HG02588 (cell line): ENCODE data around the gene DBN1.

Experiments used
- ATAC-seq: cut with Tn5 transposase; IDR thresholded peaks from one replicate; pipeline ENCODE4 v1.9.1; 2021; ENCODE audit warnings: mild to moderate bottlenecking, moderate library complexity; ENCODE audit not compliant: unreplicated experiment

DBN1 gene

GRCh38 chr5:177473443-177474001, at the start of gene DBN1:
TSS of gene DBN1 (minus strand) at chr5:177473634. CDS start at chr5:177473521, 113 bp downstream.
- ATAC-seq = no peak

GRCh38 chr5:177520916-177521513, 47.6 kb upstream of the DBN1 start:
- ATAC-seq = no peak

- no peak for ATAC-seq
Measured at GRCh38 chr5:177520271-177520670, 46.8 kb upstream of the DBN1 start.

- ATAC-seq = no peak
Measured at GRCh38 chr5:177519463-177520235, 46.2 kb upstream of the DBN1 start.

- ATAC-seq = peak; percentile 74
Measured at GRCh38 chr5:177516601-177517568, 43.5 kb upstream of the DBN1 start, which contains the start of gene DDX41. TSS of gene DDX41 (minus strand) at chr5:177516961. CDS start at chr5:177516945, 16 bp downstream.

GRCh38 chr5:177515580-177515979, 42.1 kb upstream of the DBN1 start:
- ATAC-seq = no peak

GRCh38 chr5:177514541-177514940, 41.1 kb upstream of the DBN1 start:
- no peak for ATAC-seq

GRCh38 chr5:177513500-177513899, 40.1 kb upstream of the DBN1 start:
- ATAC-seq = no peak

GRCh38 chr5:177512736-177513380, 39.4 kb upstream of the DBN1 start:
- ATAC-seq = no peak

- no peak for ATAC-seq
Measured at GRCh38 chr5:177511796-177512675, 38.6 kb upstream of the DBN1 start.

- no peak for ATAC-seq
Measured at GRCh38 chr5:177511181-177511580, 37.7 kb upstream of the DBN1 start.

- ATAC-seq = peak; percentile 26
Measured at GRCh38 chr5:177510567-177511053, 37.2 kb upstream of the DBN1 start.

GRCh38 chr5:177509991-177510566, 36.6 kb upstream of the DBN1 start:
- ATAC-seq = peak; percentile 38

- ATAC-seq = peak; percentile 28
Measured at GRCh38 chr5:177509381-177509951, 36.0 kb upstream of the DBN1 start, which contains the start of gene DOK3. TSS of gene DOK3 (minus strand) at chr5:177509826. CDS start at chr5:177509540, 286 bp downstream.

- ATAC-seq = peak; percentile 32
Measured at GRCh38 chr5:177508837-177509236, 35.4 kb upstream of the DBN1 start.

GRCh38 chr5:177508221-177508611, 34.8 kb upstream of the DBN1 start:
- no peak for ATAC-seq

GRCh38 chr5:177507596-177508220, 34.3 kb upstream of the DBN1 start:
- no peak for ATAC-seq

GRCh38 chr5:177507165-177507564, 33.7 kb upstream of the DBN1 start:
- no peak for ATAC-seq
